Heart right ventricle (tissue), 16 donors: ENCODE measurements around the gene CLIC4. TPM values are rescaled to one million over a fixed set of nuclear protein-coding genes. Genes with fewer than 3 reads are reported as not detected.
A peak's percentile ranks its signal among the peaks of the same experiment; 100 is the strongest.

Source experiments
- ATAC-seq, 8 donors: fragments of 200-7000 bp; cut with Tn5 transposase; one replicate each; pipeline ENCODE4 v1.9.1; 2020; ENCODE audit warnings: mild to moderate bottlenecking in 8 of 8, moderate library complexity in 8 of 8, moderate number of reproducible peaks in 1 of 8
- DNase-seq, 2 donors: peaks; one replicate each; pipeline ENCODE4 v3.0.0-alpha.2; 2020
- H3K27ac ChIP-seq, 10 donors: fragments of 200-600 bp; sonication (generic) in 2 of 10; one replicate each; pipeline versions ENCODE4 v1.5.0 to v1.8.0; 2020 to 2022; ENCODE audit warnings: mild to moderate bottlenecking in 3 of 10
- H3K27me3 ChIP-seq, 7 donors: fragments of 200-600 bp; one replicate each; pipeline ENCODE4 v1.8.0; 2021 to 2022; ENCODE audit warnings: mild to moderate bottlenecking in 2 of 7
- H3K36me3 ChIP-seq, 9 donors: fragments of 200-600 bp; sonication (generic) in 1 of 9; one replicate each; pipeline versions ENCODE4 v1.5.0 to v1.8.0; 2020 to 2022; ENCODE audit warnings: mild to moderate bottlenecking in 2 of 9
- H3K4me1 ChIP-seq, 9 donors: fragments of 200-600 bp; sonication (generic) in 1 of 9; one replicate each; pipeline versions ENCODE4 v1.5.0 to v1.8.0; 2020 to 2022; ENCODE audit warnings: mild to moderate bottlenecking in 4 of 9
- H3K4me3 ChIP-seq, 10 donors: fragments of 200-600 bp; sonication (generic) in 2 of 10; one replicate each; pipeline versions ENCODE4 v1.5.0 to v1.8.0; 2020 to 2022; ENCODE audit warnings: mild to moderate bottlenecking in 7 of 10, moderate library complexity in 2 of 10
- H3K9me3 ChIP-seq, 11 donors: fragments of 200-600 bp in 10 of 11; sonication (generic) in 2 of 11; one replicate each; pipeline versions ENCODE4 v1.5.0 to v1.8.0; 2013 to 2022; ENCODE audit warnings: mild to moderate bottlenecking in 2 of 11, control low read depth in 1 of 11, moderate library complexity in 1 of 11
- WGBS, 2 donors: extraction: QIAGEN DNeasy Blood & Tissue Kit; methylation state at CpG; one replicate each; pipeline ENCODE4 v1.1.7; 2013; ENCODE audit warnings: inconsistent platforms in 1 of 2; 5-methylcytosine and 5-hydroxymethylcytosine counted together
- intact Hi-C, 10 donors: fragments of 100-400 bp; cut with DNase I; formaldehyde crosslinking; loops; one replicate each; pipeline versions ENCODE4 v1.11.1 to v1.14.2; 2022
- polyA plus RNA-seq, 2 donors: library from polyadenylated mRNA; stranded (reverse); fragments of 200-250 nt; gene quantifications; one replicate each; pipeline ENCODE4 v1.2.3, GENCODE V29; 2013
- total RNA-seq, 10 donors: library from RNA; stranded (reverse); fragmentation: NEBNext Ultra II Directional in 3 of 10; extraction: Animal tissue kit (Norgen Biotek cat#: 25700) in 3 of 10; gene quantifications; one replicate each; pipeline versions ENCODE4 v1.2.1 to v1.2.4, GENCODE V29; 2021 to 2023
- TF ChIP-seq, protein P1 (sequence below), 9 donors: fragments of 200-600 bp; sonication (generic) in 2 of 9; IDR thresholded peaks; one replicate each; pipeline versions ENCODE4 v1.5.0 to v1.8.0; 2021 to 2022; ENCODE audit warnings: antibody characterized with exemption in 9 of 9, mild to moderate bottlenecking in 5 of 9, moderate library complexity in 1 of 9
- donor health status: Arrhythmogenic right ventricular cardiomyopathy.
- donor health status: ischemic (EF 13 %, LVEDD 7.1; RV severe dilation, severe dysfunction).
- donor health status: healthy with polysubstance abuse.
- donor health status: DM: no; HTN: yes; CAD: no.
- donor health status: DM: no; HTN: no; CAD: no.
- donor health status: ischemic (EF 25% LVEDD 6.9; RV normal size, moderate dysfunction).
- donor health status: ischemic (EF 25% LVEDD 5.7; RV mildly dilated, moderate dysfunction).
- donor health status: healthy.
- donor health status: DM: yes; HTN: yes; CAD: no.
- donor health status: Ischemic cardiomyopathy.
- donor health status: ischemic (EF 35%, LVEDD 5.7; RV mildly dilated, moderate dysfunction).
- donor health status: nonischemic (EF 11% LVEDD 7.7; RV severe dilation, severe dysfunction).
- donor health status: DM: yes; HTN: yes; CAD: no.
- donor health status: PGD.
- donor health status: ischemic (EF 29% LVEDD 5.4; RV normal size, mild dysfunction).
- donor health status: nonischemic (EF 23%, LVEDD 6.1; RV moderate dilation, normal function).

Gene CLIC4
- total and polyA plus RNA-seq, 12 donors = 90.8 to 511 (median 336) TPM

DNA sequence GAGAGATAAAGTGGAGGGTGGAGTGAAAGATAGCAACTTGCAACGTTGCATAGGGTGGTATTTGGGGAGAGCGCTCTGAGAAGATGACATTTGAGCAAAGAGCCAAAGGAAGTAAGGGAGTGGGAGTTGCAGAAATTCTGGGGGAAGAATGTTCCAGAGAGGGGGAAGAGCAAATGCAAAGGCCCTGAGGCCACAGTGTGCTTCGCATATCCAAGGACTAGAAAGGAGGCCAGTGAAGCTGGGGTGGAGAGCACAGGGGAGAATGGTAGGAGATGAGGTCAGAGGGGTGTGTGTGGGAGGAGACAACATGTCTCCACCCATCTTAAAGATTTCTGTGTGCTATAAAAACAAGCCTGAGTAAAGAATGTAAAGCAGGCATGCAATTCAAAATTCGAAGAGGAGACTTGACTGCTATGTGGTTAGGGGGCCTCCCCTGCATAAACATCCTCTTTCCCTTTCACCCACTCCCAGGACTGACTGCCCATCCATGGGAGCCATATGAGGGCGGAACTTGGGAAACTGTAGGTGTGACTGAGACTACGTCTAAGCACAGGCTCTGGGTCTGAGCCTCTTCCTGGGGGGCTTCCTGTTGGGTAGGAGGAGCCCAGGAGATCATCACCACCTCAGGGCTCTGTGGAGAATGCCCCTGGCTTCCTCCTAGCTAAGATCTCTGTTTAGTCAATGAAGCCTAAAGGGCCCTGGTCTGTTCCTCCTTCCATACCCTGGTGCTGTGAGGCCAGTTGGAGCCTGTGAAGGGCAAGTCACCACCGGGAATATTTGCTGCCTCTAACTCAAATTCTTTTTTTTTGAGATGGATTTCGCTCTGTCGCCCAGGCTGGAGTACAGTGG, 2.9 kb upstream of the CLIC4 start:
- peak overlapping the region in 4 of 10 donors; percentile 10 to 96 (median 26) for H3K27ac ChIP-seq
- intact Hi-C loops = loop anchor here in 3 of 10 donors (5.0 to 10.0 kb wide), 3 partner anchors 40 to 82 kb away; no protein-coding TSS in a partner anchor
- peaks cover 0 to 35% (median 17%) of the 10 kb centered on the region in 9 donors for H3K4me1 ChIP-seq
- ATAC-seq (no peak), DNase-seq (no peak)
- no peaks in the 10 kb centered on the region for H3K36me3 ChIP-seq
- no peaks in the 10 kb centered on the region for H3K27me3 ChIP-seq
- 73 to 74% methylated on average over 9 of the region's 9 CpGs for WGBS, 2 donors
- TF ChIP-seq, protein P1, sequence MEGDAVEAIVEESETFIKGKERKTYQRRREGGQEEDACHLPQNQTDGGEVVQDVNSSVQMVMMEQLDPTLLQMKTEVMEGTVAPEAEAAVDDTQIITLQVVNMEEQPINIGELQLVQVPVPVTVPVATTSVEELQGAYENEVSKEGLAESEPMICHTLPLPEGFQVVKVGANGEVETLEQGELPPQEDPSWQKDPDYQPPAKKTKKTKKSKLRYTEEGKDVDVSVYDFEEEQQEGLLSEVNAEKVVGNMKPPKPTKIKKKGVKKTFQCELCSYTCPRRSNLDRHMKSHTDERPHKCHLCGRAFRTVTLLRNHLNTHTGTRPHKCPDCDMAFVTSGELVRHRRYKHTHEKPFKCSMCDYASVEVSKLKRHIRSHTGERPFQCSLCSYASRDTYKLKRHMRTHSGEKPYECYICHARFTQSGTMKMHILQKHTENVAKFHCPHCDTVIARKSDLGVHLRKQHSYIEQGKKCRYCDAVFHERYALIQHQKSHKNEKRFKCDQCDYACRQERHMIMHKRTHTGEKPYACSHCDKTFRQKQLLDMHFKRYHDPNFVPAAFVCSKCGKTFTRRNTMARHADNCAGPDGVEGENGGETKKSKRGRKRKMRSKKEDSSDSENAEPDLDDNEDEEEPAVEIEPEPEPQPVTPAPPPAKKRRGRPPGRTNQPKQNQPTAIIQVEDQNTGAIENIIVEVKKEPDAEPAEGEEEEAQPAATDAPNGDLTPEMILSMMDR (IDR thresholded peaks at IDR 0.05) = no peak
- no peaks in the 10 kb centered on the region for H3K9me3 ChIP-seq
- H3K4me3 ChIP-seq = no peak overlapping the region

DNA sequence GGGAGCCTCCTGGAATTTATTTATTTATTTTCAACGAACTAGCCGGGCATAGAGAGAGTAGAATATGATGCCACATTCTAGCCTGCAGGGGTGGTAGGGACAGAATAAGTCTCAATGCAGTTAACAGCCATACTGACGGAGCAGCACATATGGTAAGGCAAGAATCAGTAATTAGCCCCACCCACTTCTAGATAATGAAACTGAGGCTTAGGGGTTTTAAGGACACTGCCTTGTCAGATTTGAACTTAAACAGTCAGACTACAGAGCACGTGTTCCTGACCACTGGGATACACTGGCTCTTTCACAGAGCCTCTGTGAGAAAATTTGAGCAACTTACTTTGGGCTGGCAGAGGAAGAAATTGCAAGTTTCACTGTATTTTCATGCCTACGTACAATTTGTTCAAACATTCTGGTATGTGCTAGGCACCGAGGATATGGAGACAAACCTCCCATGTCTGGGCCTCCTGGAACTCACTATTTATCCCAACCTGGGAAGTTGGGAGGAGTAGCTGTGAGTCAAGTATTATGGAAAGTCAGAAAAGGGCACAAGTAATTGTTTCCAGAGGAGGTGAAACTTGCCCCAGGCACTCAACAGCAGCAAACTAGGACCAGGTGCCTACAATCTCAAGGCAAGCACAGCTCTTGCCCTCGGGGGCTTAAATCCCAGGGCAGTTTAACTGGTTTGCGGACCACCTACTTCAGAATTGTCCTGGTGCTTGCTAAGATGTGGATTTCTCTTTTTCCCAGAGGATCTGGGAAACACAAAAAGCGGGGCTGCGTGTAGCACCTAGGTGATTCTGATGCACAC, 1.6 kb upstream of the CLIC4 start:
- Histone ChIP-seq H3K9me3 (no peaks in the 10 kb centered on the region), H3K36me3 (no peaks in the 10 kb centered on the region), H3K4me3 (no peak overlapping the region), H3K27ac (peak overlapping the region in 8 of 10 donors; percentile 22 to 96 (median 80)), H3K4me1 (peaks cover 0 to 48% (median 28%) of the 10 kb centered on the region in 9 donors), H3K27me3 (no peaks in the 10 kb centered on the region)
- intact Hi-C loops = loop anchor here in 5 of 10 donors (2.0 to 10.0 kb wide), 7 partner anchors 23 to 87 kb away; no protein-coding TSS in a partner anchor
- WGBS, 2 donors = 57 to 59% methylated on average over 10 of the region's 10 CpGs
- no peak for DNase-seq
- no peak for ATAC-seq
- TF ChIP-seq, protein P1 (IDR thresholded peaks at IDR 0.05) = no peak

DNA sequence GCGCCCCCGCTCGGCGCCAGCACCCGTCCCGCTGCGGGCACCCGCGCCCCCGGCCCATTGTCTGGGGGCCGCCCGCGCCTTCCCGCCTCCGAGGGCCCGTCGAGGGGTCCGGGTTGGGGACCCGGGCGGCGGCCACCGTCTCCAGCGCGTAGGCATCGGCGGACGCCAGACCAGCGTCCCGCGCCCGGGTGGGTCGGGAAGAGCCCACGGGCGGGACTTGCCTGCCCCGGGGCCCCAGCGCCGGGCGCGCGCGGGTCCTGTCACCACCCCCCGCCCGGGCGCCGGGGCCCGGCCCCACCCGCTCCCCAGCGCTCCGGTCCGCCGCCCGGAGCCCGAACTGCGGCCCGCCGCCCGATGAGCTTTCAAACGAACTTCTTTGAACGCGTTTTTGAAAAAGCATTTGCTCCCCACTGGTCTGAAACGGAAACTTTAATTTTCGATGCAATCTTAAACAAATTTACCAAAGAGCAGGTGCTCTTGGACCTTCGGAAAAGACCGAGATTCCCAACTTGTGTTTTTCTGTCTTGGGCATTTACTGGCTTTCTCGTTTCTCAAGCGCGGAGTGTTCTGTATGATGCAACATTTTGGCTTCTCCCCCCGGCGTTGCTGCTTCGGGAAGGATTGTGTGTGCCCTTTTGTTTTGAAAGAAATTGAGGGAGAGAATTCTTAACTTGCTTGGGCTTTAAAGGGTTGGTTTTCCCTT, 615 bp downstream of the CLIC4 start:
- WGBS, 2 donors = 0 to 1% methylated on average over 50 to 70 of the region's 70 CpGs
- Histone ChIP-seq H3K27me3 (no peaks in the 10 kb centered on the region), H3K9me3 (no peaks in the 10 kb centered on the region), H3K36me3 (peaks cover 0 to 4% (median 0%) of the 10 kb centered on the region in 9 donors), H3K4me3 (peak overlapping the region; percentile 80 to 98 (median 94)), H3K27ac (peak overlapping the region; percentile 94 to 99 (median 96)), H3K4me1 (peaks cover 0 to 71% (median 50%) of the 10 kb centered on the region in 9 donors)
- peak in 3 of 8 donors; percentile 12 to 27 (median 18) for ATAC-seq
- intact Hi-C loops = loop anchor here in 9 of 10 donors (1.0 to 10.0 kb wide), 12 partner anchors 25 to 91 kb away; no protein-coding TSS in a partner anchor
- TF ChIP-seq, protein P1 (IDR thresholded peaks at IDR 0.05) = no peak
- peak; percentile 38 to 58 for DNase-seq
